Chondrocyte (in vitro differentiated cells): ENCODE measurements around the gene ADGRF5. TPM values are rescaled to one million over a fixed set of nuclear protein-coding genes. Genes with fewer than 3 reads are reported as not detected.

Experiments used
- DNase-seq: peaks from one replicate; pipeline ENCODE4 v3.0.0; 2021; ENCODE audit warnings: mixed read lengths, low spot score
- H3K27ac Mint-ChIP-seq: one replicate; pipeline ENCODE4 v1.8.0; 2021; ENCODE audit warnings: mild to moderate bottlenecking, moderate library complexity, mixed read lengths; ENCODE audit not compliant: unreplicated experiment
- H3K27me3 Mint-ChIP-seq: 2 replicates; pipeline ENCODE4 v1.8.0; 2021; ENCODE audit warnings: low read depth, mixed read lengths
- H3K36me3 Mint-ChIP-seq: 2 replicates; pipeline ENCODE4 v1.8.0; 2021; ENCODE audit warnings: low read depth, mixed read lengths
- H3K4me1 Mint-ChIP-seq: 2 replicates; pipeline ENCODE4 v1.8.0; 2021; ENCODE audit warnings: low read depth, mild to moderate bottlenecking, mixed read lengths
- H3K4me3 Mint-ChIP-seq: one replicate; pipeline ENCODE4 v1.8.0; 2021; ENCODE audit warnings: mild to moderate bottlenecking, moderate library complexity, mixed read lengths; ENCODE audit not compliant: unreplicated experiment
- H3K9me3 Mint-ChIP-seq: 2 replicates; pipeline ENCODE4 v1.8.0; 2021; ENCODE audit warnings: low read depth, mixed read lengths
- CTCF ChIP-seq: fragments of 200-600 bp; sonication (generic); IDR thresholded peaks from 2 replicates; pipeline ENCODE4 v1.5.0; 2021; ENCODE audit warnings: antibody characterized with exemption, mild to moderate bottlenecking, moderate library complexity
- total RNA-seq: library from RNA; stranded (reverse); gene quantifications from 3 replicates; pipeline ENCODE4 v1.2.1, GENCODE V29; 2021

The ADGRF5 gene
- total RNA-seq, 1 donor from 2014 or later: 0.67 TPM

GRCh38 chr6:46896871-46897270 is 24.9 kb downstream of the ADGRF5 start:
- H3K27me3 Mint-ChIP-seq: no peaks in the 10 kb centered on the region
- no peak overlapping the region for H3K4me3 Mint-ChIP-seq
- H3K9me3 Mint-ChIP-seq: no peaks in the 10 kb centered on the region
- no peaks in the 10 kb centered on the region for H3K36me3 Mint-ChIP-seq
- TF ChIP-seq CTCF: no peak
- peaks cover 3% of the 10 kb centered on the region for H3K4me1 Mint-ChIP-seq
- H3K27ac Mint-ChIP-seq: no peak overlapping the region
- DNase-seq: no peak

GRCh38 chr6:46895930-46896329 is 25.8 kb downstream of the ADGRF5 start:
- Mint-ChIP-seq H3K4me1 (no peaks in the 10 kb centered on the region), H3K27me3 (no peaks in the 10 kb centered on the region), H3K9me3 (no peaks in the 10 kb centered on the region), H3K4me3 (no peak overlapping the region), H3K36me3 (no peaks in the 10 kb centered on the region), H3K27ac (no peak overlapping the region)
- no peak for TF ChIP-seq CTCF
- DNase-seq: no peak

GRCh38 chr6:46894433-46894832 is 27.3 kb downstream of the ADGRF5 start:
- no peak for DNase-seq
- Mint-ChIP-seq H3K4me3 (no peak overlapping the region), H3K9me3 (no peaks in the 10 kb centered on the region), H3K36me3 (no peaks in the 10 kb centered on the region), H3K27me3 (no peaks in the 10 kb centered on the region), H3K4me1 (no peaks in the 10 kb centered on the region), H3K27ac (no peak overlapping the region)
- TF ChIP-seq CTCF: no peak

GRCh38 chr6:46893648-46894047 is 28.1 kb downstream of the ADGRF5 start:
- no peak for DNase-seq
- Mint-ChIP-seq H3K27ac (no peak overlapping the region), H3K9me3 (no peaks in the 10 kb centered on the region), H3K4me3 (no peak overlapping the region), H3K4me1 (no peaks in the 10 kb centered on the region), H3K36me3 (no peaks in the 10 kb centered on the region), H3K27me3 (no peaks in the 10 kb centered on the region)
- TF ChIP-seq CTCF: no peak

GRCh38 chr6:46891252-46891795 is 30.4 kb downstream of the ADGRF5 start:
- no peak for TF ChIP-seq CTCF
- Mint-ChIP-seq H3K9me3 (no peaks in the 10 kb centered on the region), H3K27ac (no peak overlapping the region), H3K36me3 (no peaks in the 10 kb centered on the region), H3K4me1 (no peaks in the 10 kb centered on the region), H3K27me3 (no peaks in the 10 kb centered on the region), H3K4me3 (no peak overlapping the region)
- DNase-seq: no peak
